Type B pancreatic cell (in vitro differentiated cells): ENCODE data around the gene COPS9. TPM values are rescaled to one million over a fixed set of nuclear protein-coding genes. Genes with fewer than 3 reads are reported as not detected.

Source experiments
- DNase-seq: peaks from one replicate; pipeline ENCODE4 v3.0.0; 2021; ENCODE audit warnings: mixed read lengths; ENCODE audit not compliant: unreplicated experiment; ENCODE audit errors: extremely low spot score
- H3K27ac Mint-ChIP-seq: 2 replicates; pipeline ENCODE4 v1.8.0; 2021; ENCODE audit warnings: mild to moderate bottlenecking, mixed read lengths
- H3K27me3 Mint-ChIP-seq: 2 replicates; pipeline ENCODE4 v1.8.0; 2021; ENCODE audit warnings: mixed read lengths
- H3K36me3 Mint-ChIP-seq: 2 replicates; pipeline ENCODE4 v1.8.0; 2021; ENCODE audit warnings: mixed read lengths
- H3K4me1 Mint-ChIP-seq: one replicate; pipeline ENCODE4 v1.8.0; 2021; ENCODE audit warnings: mixed read lengths; ENCODE audit not compliant: unreplicated experiment
- H3K4me3 Mint-ChIP-seq: 2 replicates; pipeline ENCODE4 v1.8.0; 2021; ENCODE audit warnings: mild to moderate bottlenecking, mixed read lengths
- H3K9me3 Mint-ChIP-seq: 2 replicates; pipeline ENCODE4 v1.8.0; 2021; ENCODE audit warnings: mixed read lengths
- total RNA-seq: library from RNA; stranded (reverse); gene quantifications from 2 replicates; pipeline ENCODE4 v1.2.1, GENCODE V29; 2021; ENCODE audit warnings: low replicate concordance
- TF ChIP-seq, protein P1 (sequence below): fragments of 200-600 bp; sonication (generic); conservative IDR thresholded peaks from 2 replicates; pipeline ENCODE4 v1.5.0; 2021; ENCODE audit warnings: antibody characterized with exemption, mild to moderate bottlenecking

COPS9 gene
- total RNA-seq, 1 donor from 2014 or later: 131 TPM

- peak overlapping the region; percentile 76 for H3K27ac Mint-ChIP-seq
- peak; percentile 54 for DNase-seq
- H3K27me3 Mint-ChIP-seq: peaks cover 9% of the 10 kb centered on the region
- no peaks in the 10 kb centered on the region for H3K9me3 Mint-ChIP-seq
- TF ChIP-seq, protein P1, sequence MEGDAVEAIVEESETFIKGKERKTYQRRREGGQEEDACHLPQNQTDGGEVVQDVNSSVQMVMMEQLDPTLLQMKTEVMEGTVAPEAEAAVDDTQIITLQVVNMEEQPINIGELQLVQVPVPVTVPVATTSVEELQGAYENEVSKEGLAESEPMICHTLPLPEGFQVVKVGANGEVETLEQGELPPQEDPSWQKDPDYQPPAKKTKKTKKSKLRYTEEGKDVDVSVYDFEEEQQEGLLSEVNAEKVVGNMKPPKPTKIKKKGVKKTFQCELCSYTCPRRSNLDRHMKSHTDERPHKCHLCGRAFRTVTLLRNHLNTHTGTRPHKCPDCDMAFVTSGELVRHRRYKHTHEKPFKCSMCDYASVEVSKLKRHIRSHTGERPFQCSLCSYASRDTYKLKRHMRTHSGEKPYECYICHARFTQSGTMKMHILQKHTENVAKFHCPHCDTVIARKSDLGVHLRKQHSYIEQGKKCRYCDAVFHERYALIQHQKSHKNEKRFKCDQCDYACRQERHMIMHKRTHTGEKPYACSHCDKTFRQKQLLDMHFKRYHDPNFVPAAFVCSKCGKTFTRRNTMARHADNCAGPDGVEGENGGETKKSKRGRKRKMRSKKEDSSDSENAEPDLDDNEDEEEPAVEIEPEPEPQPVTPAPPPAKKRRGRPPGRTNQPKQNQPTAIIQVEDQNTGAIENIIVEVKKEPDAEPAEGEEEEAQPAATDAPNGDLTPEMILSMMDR: no peak
- H3K36me3 Mint-ChIP-seq: peaks cover 3% of the 10 kb centered on the region
- peak overlapping the region; percentile 98 for H3K4me3 Mint-ChIP-seq
- H3K4me1 Mint-ChIP-seq: peaks cover 13% of the 10 kb centered on the region
These were observed 1.1 kb downstream of the COPS9 start for GRCh38 chr2:240134956-240135520.

DNA sequence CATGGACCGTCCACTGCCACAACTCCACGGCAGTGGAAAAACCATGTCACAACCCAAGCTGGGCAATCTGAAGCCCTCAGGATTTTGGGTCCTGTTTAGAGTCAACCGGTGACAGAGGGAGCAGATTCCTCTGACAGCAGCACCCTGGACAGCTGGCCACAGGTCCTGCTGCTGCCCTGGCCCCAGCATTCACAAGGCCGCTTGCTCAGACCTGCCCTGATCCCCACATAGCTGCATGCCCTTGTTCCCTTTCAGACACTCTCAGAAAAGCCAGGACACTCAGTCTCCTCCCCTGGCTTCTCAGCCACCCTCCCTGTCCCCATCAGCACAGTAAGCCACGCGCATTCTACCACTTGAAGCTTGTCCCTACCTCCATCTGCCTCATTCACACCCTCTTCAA, 1.6 kb downstream of the COPS9 start:
- DNase-seq: peak; percentile 55
- peaks cover 3% of the 10 kb centered on the region for H3K36me3 Mint-ChIP-seq
- no peak overlapping the region for H3K27ac Mint-ChIP-seq
- peaks cover 9% of the 10 kb centered on the region for H3K27me3 Mint-ChIP-seq
- peak overlapping the region; percentile 98 for H3K4me3 Mint-ChIP-seq
- peaks cover 13% of the 10 kb centered on the region for H3K4me1 Mint-ChIP-seq
- TF ChIP-seq, protein P1: no peak
- H3K9me3 Mint-ChIP-seq: no peaks in the 10 kb centered on the region

DNA sequence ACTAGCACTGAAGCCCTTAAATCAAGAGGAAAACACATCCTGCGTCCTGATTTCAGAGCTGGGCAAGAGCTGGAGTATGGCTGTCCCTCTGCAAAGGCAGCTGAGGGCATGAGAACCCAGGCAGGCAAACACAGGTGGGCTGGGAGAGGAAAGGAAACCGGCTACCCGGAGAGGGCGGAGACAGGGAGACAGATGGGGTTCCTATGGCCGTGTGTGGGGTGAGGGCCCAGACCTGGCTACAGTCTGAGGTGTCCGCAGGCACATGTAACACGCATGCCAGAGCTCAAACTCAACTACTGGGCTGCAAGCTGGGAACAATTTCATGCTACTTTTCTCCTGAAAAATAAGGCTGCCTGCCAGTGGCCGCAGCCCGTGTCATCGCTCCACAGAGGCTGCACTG, 2.7 kb downstream of the COPS9 start:
- peak; percentile 47 for DNase-seq
- peaks cover 4% of the 10 kb centered on the region for H3K27me3 Mint-ChIP-seq
- H3K36me3 Mint-ChIP-seq: peaks cover 3% of the 10 kb centered on the region
- H3K4me1 Mint-ChIP-seq: peaks cover 13% of the 10 kb centered on the region
- TF ChIP-seq, protein P1: no peak
- H3K4me3 Mint-ChIP-seq: peak overlapping the region; percentile 67
- H3K27ac Mint-ChIP-seq: no peak overlapping the region
- no peaks in the 10 kb centered on the region for H3K9me3 Mint-ChIP-seq

DNA sequence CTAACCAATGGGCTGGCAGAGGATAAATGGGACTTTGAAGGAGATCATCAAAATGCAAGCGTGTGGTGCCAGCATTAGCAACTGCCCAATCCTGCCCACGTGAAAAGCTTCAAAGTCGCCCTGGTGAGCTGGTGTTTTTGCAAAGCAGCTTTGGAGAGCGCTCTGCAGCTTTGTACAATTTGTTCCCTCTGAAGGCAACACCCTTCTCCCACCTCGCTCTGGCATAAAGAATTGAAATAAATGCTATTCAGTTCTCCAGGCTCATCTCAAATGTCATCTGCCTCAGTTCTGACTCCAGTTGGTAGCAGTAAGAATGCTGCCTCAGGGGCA, 3.5 kb downstream of the COPS9 start:
- peaks cover 13% of the 10 kb centered on the region for H3K4me1 Mint-ChIP-seq
- no peak overlapping the region for H3K27ac Mint-ChIP-seq

GRCh38 chr2:240131941-240132650, 4.0 kb downstream of the COPS9 start:
- Mint-ChIP-seq H3K27me3 (peaks cover 2% of the 10 kb centered on the region), H3K36me3 (peaks cover 3% of the 10 kb centered on the region), H3K27ac (no peak overlapping the region), H3K9me3 (no peaks in the 10 kb centered on the region), H3K4me3 (no peak overlapping the region), H3K4me1 (peaks cover 13% of the 10 kb centered on the region)
- peak; percentile 62 for DNase-seq
- TF ChIP-seq, protein P1: peak; percentile 36

More for the DNA sequence above, 3.5 kb downstream of the COPS9 start:
- TF ChIP-seq, protein P1: no peak
- DNase-seq: peak; percentile 36
- H3K36me3 Mint-ChIP-seq: peaks cover 3% of the 10 kb centered on the region
- H3K27me3 Mint-ChIP-seq: peaks cover 4% of the 10 kb centered on the region
- no peaks in the 10 kb centered on the region for H3K9me3 Mint-ChIP-seq
- H3K4me3 Mint-ChIP-seq: no peak overlapping the region
